ENCODE data around the gene VAC14.

GRCh38 chr16:70646260-70647241 is 154.4 kb downstream of the VAC14 start, which contains the start of gene IL34:
- no peak for TF ChIP-seq POLR2A (IDR thresholded peaks at IDR 0.05)
- no peak for TF ChIP-seq CTCF (IDR thresholded peaks at IDR 0.05)
